ENCODE measurements around the gene SPRR4.

SPRR4 gene, protein sequence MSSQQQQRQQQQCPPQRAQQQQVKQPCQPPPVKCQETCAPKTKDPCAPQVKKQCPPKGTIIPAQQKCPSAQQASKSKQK

DNA sequence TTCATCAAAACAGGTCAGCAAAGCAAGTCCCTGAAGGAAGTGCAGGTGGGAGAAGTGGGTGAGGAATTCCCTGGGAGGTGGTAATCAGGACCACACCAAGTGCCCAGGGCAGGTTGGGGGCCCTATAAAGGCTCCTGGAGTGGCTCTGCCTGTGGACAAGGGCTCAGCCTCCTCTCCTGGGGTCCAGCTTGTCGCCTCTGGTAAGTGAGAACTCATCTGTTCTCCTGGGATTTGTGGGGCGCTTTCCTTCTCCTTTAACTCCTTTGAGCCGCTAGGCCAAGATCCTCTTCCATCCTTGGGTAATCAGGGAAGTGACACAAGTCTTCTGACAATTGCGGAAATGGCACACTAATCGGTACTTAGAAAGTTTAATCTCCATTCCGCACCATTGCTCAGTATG, at the start of gene SPRR4:
Gene SPRR4, plus strand, starts transcription at position 154 of the 400 bp plus-strand sequence. CDS start 1,243 bp downstream, outside the sequence.
- Histone ChIP-seq H3K4me1 (ENCODE audit: control insufficient read depth, insufficient read depth, low read length) (no peaks in the 10 kb centered on the region), H3K9ac (ENCODE audit: low read depth, low read length) (no peak within 1 kb of the TSS)

DNA sequence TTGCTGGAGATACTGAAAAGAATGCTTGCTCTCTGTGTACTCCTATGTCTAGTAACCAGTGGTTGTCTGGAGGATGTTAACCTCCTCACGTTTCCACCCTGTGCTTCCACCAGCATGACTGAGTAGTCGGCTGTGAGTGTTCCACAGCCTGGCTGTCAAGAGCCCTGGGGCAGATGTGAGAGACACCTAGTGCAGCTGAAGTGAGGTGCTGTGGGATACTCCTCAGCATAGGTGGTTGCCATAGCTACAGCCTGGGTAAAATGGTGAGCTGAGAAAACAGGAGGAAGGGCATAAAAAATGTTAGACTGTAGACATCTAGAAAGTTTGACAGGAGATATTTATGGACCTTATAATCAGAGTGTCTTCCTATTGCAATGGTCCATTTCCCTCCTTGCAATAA, 46.3 kb upstream of the SPRR4 start:
- no peaks in the 10 kb centered on the region for H3K27me3 ChIP-seq (ENCODE audit: control insufficient read depth, insufficient read depth, low read length)
- H3K4me3 ChIP-seq (ENCODE audit: low read depth, low read length), result no peak overlapping the region
- no peaks in the 10 kb centered on the region for H3K9me3 ChIP-seq (ENCODE audit: control insufficient read depth, insufficient read depth, low read length)
- no peaks in the 10 kb centered on the region for H3K4me1 ChIP-seq (ENCODE audit: control insufficient read depth, insufficient read depth, low read length)
- H3K9ac ChIP-seq (ENCODE audit: low read depth, low read length), result no peak overlapping the region
- H3K36me3 ChIP-seq (ENCODE audit: control insufficient read depth, insufficient read depth, low read length), result no peaks in the 10 kb centered on the region

More for the DNA sequence above, at the start of gene SPRR4:
- H3K27me3 ChIP-seq (ENCODE audit: control insufficient read depth, insufficient read depth, low read length), result no peaks in the 10 kb centered on the region
- H3K9me3 ChIP-seq (ENCODE audit: control insufficient read depth, insufficient read depth, low read length), result no peaks in the 10 kb centered on the region
- no peaks in the 10 kb centered on the region for H3K36me3 ChIP-seq (ENCODE audit: control insufficient read depth, insufficient read depth, low read length)
- no peak within 1 kb of the TSS for H3K4me3 ChIP-seq (ENCODE audit: low read depth, low read length)

DNA sequence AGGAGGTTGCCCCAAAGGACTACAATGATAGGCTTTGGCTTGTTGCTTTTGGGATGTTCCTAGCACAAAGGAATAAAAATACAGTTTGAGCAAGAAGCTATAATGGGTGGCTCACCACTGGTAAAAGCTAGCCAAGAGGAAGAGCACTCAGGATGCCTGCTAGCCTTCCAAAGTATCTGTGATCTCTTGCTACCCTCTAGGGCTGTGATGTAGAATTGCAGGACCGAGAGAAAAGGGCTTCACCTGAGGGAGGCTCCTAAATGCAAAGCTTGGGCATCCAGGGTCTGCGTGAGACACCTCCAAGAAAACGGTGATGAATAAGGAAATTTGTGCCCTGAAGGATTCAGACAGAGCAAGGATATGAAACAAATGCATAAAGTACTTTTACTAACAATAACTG, 44.4 kb upstream of the SPRR4 start:
- Histone ChIP-seq H3K27me3 (ENCODE audit: control insufficient read depth, insufficient read depth, low read length) (no peaks in the 10 kb centered on the region), H3K9ac (ENCODE audit: low read depth, low read length) (no peak overlapping the region), H3K9me3 (ENCODE audit: control insufficient read depth, insufficient read depth, low read length) (no peaks in the 10 kb centered on the region), H3K4me3 (ENCODE audit: low read depth, low read length) (no peak overlapping the region), H3K36me3 (ENCODE audit: control insufficient read depth, insufficient read depth, low read length) (no peaks in the 10 kb centered on the region), H3K4me1 (ENCODE audit: control insufficient read depth, insufficient read depth, low read length) (no peaks in the 10 kb centered on the region)

DNA sequence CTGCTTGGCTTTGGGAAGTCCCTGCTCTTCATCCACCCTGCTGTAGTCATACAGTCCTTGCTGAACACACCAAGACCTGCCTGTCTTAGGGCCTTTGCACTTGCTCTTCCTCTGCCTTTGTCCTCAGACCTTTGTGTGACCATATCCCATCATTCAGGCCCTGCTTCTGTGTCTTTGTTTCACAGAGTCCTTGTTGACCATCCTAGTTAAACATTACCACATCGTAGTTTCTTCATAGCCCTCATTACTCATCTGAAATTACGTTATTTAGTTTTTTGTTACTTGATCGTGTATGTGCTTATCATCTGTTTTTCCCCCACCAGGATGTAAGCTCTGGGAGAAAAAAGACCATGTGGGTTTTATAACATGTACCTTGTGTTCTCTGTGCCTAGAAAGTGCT, 41.8 kb upstream of the SPRR4 start:
- H3K9me3 ChIP-seq (ENCODE audit: control insufficient read depth, insufficient read depth, low read length), result no peaks in the 10 kb centered on the region
- H3K9ac ChIP-seq (ENCODE audit: low read depth, low read length), result no peak overlapping the region
- H3K27me3 ChIP-seq (ENCODE audit: control insufficient read depth, insufficient read depth, low read length), result no peaks in the 10 kb centered on the region
- no peaks in the 10 kb centered on the region for H3K4me1 ChIP-seq (ENCODE audit: control insufficient read depth, insufficient read depth, low read length)
- H3K4me3 ChIP-seq (ENCODE audit: low read depth, low read length), result no peak overlapping the region
- no peaks in the 10 kb centered on the region for H3K36me3 ChIP-seq (ENCODE audit: control insufficient read depth, insufficient read depth, low read length)

DNA sequence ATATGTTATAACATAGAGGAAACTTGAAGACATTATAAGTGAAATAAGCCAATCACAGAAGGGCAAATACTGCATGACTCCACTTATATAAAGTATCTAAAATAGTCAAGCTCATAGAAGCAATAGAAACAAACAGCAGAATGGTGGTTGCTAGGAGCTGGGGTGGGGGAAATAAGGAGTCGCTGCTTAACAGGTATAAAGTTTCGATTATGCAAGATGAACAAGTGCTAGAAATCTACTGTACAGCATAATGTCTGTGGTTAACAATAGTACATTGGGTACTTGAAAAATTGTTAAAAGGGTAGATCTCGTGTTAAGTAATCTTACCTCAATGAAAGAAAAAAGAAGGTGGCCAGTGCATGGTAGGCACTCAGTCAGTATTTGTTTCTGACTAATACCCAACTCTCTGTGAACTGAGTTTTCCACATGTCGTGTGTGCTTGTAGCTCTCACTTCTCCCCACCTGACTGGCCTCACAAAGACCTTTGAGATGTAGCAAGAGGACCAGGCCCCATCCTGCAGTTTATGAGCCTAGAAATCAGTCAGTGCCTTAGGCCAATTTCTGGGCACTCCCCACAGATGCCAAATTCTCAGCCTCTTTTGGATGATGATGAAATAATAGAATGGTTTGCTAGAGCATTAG, 38.2 kb upstream of the SPRR4 start:
- H3K4me1 ChIP-seq (ENCODE audit: control insufficient read depth, insufficient read depth, low read length), result no peaks in the 10 kb centered on the region
- no peaks in the 10 kb centered on the region for H3K36me3 ChIP-seq (ENCODE audit: control insufficient read depth, insufficient read depth, low read length)
- no peak overlapping the region for H3K4me3 ChIP-seq (ENCODE audit: low read depth, low read length)
- H3K9me3 ChIP-seq (ENCODE audit: control insufficient read depth, insufficient read depth, low read length), result no peaks in the 10 kb centered on the region
- H3K27me3 ChIP-seq (ENCODE audit: control insufficient read depth, insufficient read depth, low read length), result no peaks in the 10 kb centered on the region
- no peak overlapping the region for H3K9ac ChIP-seq (ENCODE audit: low read depth, low read length)

DNA sequence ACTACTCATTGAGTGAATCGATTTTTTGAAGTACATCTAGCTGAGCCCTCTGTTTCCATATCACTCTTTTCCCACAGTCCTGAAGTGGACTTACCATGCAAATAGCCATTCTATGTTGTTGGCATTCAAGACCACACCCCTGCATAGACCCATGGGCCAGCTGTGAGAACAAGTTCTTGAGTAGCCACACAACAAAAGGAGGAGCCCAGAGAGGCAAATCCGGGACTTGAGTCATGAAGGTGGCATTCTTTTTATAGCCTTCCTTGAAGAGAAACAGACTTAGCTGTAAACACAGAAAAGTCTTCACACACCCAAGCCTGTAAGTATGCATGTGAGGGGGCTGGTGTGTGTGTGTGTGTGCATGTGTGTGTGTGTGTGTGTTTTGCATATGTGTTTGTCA, 37.3 kb upstream of the SPRR4 start:
- Histone ChIP-seq H3K27me3 (ENCODE audit: control insufficient read depth, insufficient read depth, low read length) (no peaks in the 10 kb centered on the region), H3K36me3 (ENCODE audit: control insufficient read depth, insufficient read depth, low read length) (no peaks in the 10 kb centered on the region), H3K9ac (ENCODE audit: low read depth, low read length) (no peak overlapping the region), H3K4me3 (ENCODE audit: low read depth, low read length) (no peak overlapping the region), H3K9me3 (ENCODE audit: control insufficient read depth, insufficient read depth, low read length) (no peaks in the 10 kb centered on the region), H3K4me1 (ENCODE audit: control insufficient read depth, insufficient read depth, low read length) (no peaks in the 10 kb centered on the region)

DNA sequence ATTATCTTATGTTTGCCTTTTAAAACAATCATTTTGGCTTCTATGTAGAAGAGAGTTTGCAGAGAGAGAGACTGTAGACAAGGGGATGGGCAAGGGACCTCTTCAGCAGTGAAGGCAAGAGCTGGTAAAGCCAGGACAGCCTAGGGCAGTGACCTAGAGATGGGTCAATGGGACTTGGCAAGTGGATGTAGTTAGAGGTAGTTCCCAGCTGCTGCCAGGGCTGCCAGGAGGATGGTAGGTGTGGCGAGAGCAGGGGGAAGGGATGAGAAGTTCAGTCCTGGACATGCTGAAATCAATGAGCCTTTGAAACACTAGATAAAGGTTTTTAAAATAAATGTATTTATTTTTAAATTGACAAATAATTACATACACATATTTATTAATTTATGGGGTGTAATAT, 29.8 kb upstream of the SPRR4 start:
- no peaks in the 10 kb centered on the region for H3K4me1 ChIP-seq (ENCODE audit: control insufficient read depth, insufficient read depth, low read length)
- H3K36me3 ChIP-seq (ENCODE audit: control insufficient read depth, insufficient read depth, low read length), result no peaks in the 10 kb centered on the region
- H3K27me3 ChIP-seq (ENCODE audit: control insufficient read depth, insufficient read depth, low read length), result no peaks in the 10 kb centered on the region
- H3K4me3 ChIP-seq (ENCODE audit: low read depth, low read length), result no peak overlapping the region
- H3K9me3 ChIP-seq (ENCODE audit: control insufficient read depth, insufficient read depth, low read length), result no peaks in the 10 kb centered on the region
- no peak overlapping the region for H3K9ac ChIP-seq (ENCODE audit: low read depth, low read length)

DNA sequence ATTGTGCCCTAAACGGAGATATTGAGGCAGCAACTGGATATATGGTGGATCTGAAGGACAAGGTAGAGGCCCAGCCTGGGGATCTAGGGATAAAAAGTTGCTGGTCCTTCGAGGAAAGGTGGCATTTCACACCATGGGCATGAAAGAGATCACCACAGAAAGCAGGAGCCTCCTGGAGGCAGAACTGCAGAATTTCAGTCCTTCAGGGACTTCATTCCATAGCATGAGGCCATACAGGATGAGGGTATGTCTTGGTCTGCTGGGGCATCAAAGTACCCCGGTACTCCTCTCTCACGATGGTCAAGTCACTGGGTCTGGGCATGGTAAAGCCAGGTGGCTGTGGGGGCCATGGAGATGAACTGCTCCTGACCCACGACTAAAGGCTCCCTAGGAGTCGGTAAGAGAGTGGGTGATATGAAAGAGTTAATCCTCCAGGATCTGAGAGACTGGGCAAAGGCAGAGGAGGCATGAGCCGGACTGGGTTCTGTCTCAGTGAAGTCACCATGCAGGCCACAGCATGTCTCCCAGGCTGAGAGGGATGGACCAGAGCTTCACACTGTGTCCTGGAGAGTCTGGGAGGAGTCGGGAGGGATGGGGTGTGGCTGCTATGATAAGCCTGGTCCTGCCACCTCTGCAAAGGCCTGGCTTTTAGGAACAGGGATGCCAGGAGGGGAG, 29.3 kb upstream of the SPRR4 start:
- no peak overlapping the region for H3K9ac ChIP-seq (ENCODE audit: low read depth, low read length)

DNA sequence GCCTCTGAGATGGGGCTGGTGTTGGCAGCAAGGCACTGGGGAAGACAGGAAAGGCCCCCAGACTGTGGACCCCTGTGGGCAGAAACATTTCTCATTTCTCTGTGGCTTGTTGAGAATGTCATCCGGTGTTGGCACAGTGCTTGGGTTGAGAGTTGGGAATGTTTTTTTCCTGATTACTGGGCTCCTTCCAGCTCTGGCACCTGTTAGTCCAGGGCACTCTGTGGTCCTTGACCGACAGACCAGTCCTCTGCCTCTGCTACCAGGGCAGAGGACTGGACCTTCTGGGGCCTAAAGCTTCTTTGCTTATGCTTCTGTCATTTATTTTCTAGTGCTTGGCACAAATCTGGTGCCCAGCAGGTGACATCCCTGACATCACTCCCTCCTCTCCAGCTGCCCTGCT, 28.3 kb upstream of the SPRR4 start:
- Histone ChIP-seq H3K27me3 (ENCODE audit: control insufficient read depth, insufficient read depth, low read length) (no peaks in the 10 kb centered on the region), H3K36me3 (ENCODE audit: control insufficient read depth, insufficient read depth, low read length) (no peaks in the 10 kb centered on the region), H3K4me3 (ENCODE audit: low read depth, low read length) (no peak overlapping the region), H3K9me3 (ENCODE audit: control insufficient read depth, insufficient read depth, low read length) (no peaks in the 10 kb centered on the region), H3K4me1 (ENCODE audit: control insufficient read depth, insufficient read depth, low read length) (no peaks in the 10 kb centered on the region), H3K9ac (ENCODE audit: low read depth, low read length) (no peak overlapping the region)

More for the DNA sequence above, 29.3 kb upstream of the SPRR4 start:
- Histone ChIP-seq H3K4me3 (ENCODE audit: low read depth, low read length) (no peak overlapping the region), H3K9me3 (ENCODE audit: control insufficient read depth, insufficient read depth, low read length) (no peaks in the 10 kb centered on the region), H3K27me3 (ENCODE audit: control insufficient read depth, insufficient read depth, low read length) (no peaks in the 10 kb centered on the region), H3K36me3 (ENCODE audit: control insufficient read depth, insufficient read depth, low read length) (no peaks in the 10 kb centered on the region), H3K4me1 (ENCODE audit: control insufficient read depth, insufficient read depth, low read length) (no peaks in the 10 kb centered on the region)

DNA sequence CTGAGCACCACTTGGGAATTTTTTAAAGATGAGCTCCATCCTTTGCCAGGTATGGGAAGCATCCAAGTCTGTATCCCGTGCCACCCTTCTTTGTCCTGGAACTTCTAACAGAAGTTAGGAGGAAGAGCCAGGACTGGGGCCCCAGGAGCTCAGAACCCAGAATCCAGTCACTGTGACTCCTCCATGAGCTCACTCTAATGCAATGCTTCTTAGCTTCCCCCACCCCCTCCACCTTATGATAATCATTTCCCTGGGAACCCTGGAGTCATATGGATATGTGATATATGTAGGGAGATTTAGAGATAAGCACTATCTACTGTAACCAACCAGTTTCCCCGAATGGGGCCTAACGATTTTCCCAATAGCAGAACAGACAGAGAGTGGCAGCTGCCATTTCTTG, 24.2 kb upstream of the SPRR4 start:
- Histone ChIP-seq H3K9me3 (ENCODE audit: control insufficient read depth, insufficient read depth, low read length) (no peaks in the 10 kb centered on the region), H3K9ac (ENCODE audit: low read depth, low read length) (no peak overlapping the region), H3K27me3 (ENCODE audit: control insufficient read depth, insufficient read depth, low read length) (no peaks in the 10 kb centered on the region)

DNA sequence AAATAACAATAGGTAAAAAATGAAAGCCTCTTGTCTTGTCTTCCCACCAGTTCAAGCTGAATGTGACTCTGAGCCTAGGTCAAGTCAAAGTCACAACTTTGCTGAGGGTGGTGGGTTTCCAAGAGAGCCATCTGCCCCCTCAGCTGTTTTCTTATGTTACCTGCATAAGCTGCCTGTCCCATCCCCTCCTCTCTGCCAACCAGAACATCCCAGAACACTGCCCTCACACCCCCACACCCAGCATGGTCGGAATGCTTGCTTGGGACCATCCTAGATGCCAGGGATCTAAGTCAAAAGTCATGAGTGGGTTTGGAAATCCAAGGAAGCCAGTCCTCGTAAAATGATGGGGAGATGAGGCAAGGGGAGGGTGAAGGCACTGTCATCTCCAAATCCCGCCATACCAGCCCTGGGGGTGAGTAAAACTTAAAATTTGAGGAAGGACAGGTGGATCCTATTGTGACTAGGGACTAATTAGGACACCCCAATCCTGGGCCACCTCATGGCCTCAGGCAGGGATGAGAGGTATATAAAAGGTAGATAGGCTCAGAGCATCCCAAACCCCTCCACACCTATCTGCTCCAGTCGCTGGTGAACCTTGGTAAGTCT, 23.7 kb upstream of the SPRR4 start, which contains the start of gene SPRR5:
Gene SPRR5, plus strand, starts transcription at position 556 of the 606 bp plus-strand sequence. CDS start 1,349 bp downstream, outside the sequence.
- no peak within 1 kb of the TSS for H3K4me3 ChIP-seq (ENCODE audit: low read depth, low read length)
- H3K9ac ChIP-seq (ENCODE audit: low read depth, low read length), result no peak within 1 kb of the TSS
- H3K27me3 ChIP-seq (ENCODE audit: control insufficient read depth, insufficient read depth, low read length), result no peaks in the 10 kb centered on the region
- no peaks in the 10 kb centered on the region for H3K4me1 ChIP-seq (ENCODE audit: control insufficient read depth, insufficient read depth, low read length)
- no peaks in the 10 kb centered on the region for H3K9me3 ChIP-seq (ENCODE audit: control insufficient read depth, insufficient read depth, low read length)
- H3K36me3 ChIP-seq (ENCODE audit: control insufficient read depth, insufficient read depth, low read length), result no peaks in the 10 kb centered on the region

More for the DNA sequence above, 24.2 kb upstream of the SPRR4 start:
- Histone ChIP-seq H3K4me3 (ENCODE audit: low read depth, low read length) (no peak overlapping the region), H3K4me1 (ENCODE audit: control insufficient read depth, insufficient read depth, low read length) (no peaks in the 10 kb centered on the region), H3K36me3 (ENCODE audit: control insufficient read depth, insufficient read depth, low read length) (no peaks in the 10 kb centered on the region)

DNA sequence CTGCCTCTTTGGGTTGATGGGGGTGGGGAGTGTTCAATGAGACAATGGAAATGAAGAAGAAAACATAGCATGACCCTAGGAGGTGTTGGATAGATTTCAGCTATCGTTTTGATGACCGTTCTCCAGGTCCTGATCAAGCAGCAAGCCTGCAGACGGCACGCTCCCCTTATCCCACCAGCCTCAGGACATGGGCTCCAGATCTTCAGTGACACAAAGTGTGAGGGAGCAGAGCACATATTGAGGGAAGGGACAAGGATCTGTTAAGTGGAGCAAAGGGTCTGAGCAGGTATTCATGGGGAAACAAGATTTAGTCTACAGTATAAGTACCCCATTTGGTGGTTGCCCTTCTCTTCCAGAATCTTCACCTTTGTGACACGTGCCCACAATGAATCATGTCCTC, 18.7 kb upstream of the SPRR4 start:
- Histone ChIP-seq H3K36me3 (ENCODE audit: control insufficient read depth, insufficient read depth, low read length) (no peaks in the 10 kb centered on the region), H3K9me3 (ENCODE audit: control insufficient read depth, insufficient read depth, low read length) (no peaks in the 10 kb centered on the region), H3K4me3 (ENCODE audit: low read depth, low read length) (no peak overlapping the region), H3K27me3 (ENCODE audit: control insufficient read depth, insufficient read depth, low read length) (no peaks in the 10 kb centered on the region), H3K4me1 (ENCODE audit: control insufficient read depth, insufficient read depth, low read length) (no peaks in the 10 kb centered on the region), H3K9ac (ENCODE audit: low read depth, low read length) (no peak overlapping the region)
